RPMI7951 (cell line): ENCODE results near the gene SCN5A. TPM values are rescaled to one million over a fixed set of nuclear protein-coding genes. Genes with fewer than 3 reads are reported as not detected.
A peak's percentile ranks its signal among the peaks of the same experiment; 100 is the strongest.
"Not testable (repeated sequence)": the region's sequence is repeated elsewhere in the genome, so short reads cannot be mapped to it uniquely, and the experiment has no call there.

Experiments used
- DNase-seq: peaks from one replicate; pipeline ENCODE4 v3.0.0-alpha.2; 2012; ENCODE audit warnings: low read depth
- total RNA-seq: library from RNA; depleted of rRNA; stranded (reverse); fragments of >200 nt; shearing (Covaris generic); gene quantifications from 2 replicates; pipeline ENCODE4 v1.2.3, GENCODE V29; 2014

Gene SCN5A
- total RNA-seq, 1 experiment from 2014 or later = under 0.01 TPM

- peak; percentile 40 for DNase-seq
These were observed 70.3 kb downstream of the SCN5A start for GRCh38 chr3:38579141-38579540.

GRCh38 chr3:38578551-38578950 is 70.9 kb downstream of the SCN5A start:
- DNase-seq = no peak

GRCh38 chr3:38578081-38578475 is 71.4 kb downstream of the SCN5A start:
- no peak for DNase-seq

- DNase-seq = no peak
These were observed 72.0 kb downstream of the SCN5A start for GRCh38 chr3:38577371-38578080.

- DNase-seq = no peak
These were observed 72.7 kb downstream of the SCN5A start for GRCh38 chr3:38576526-38577370.

- DNase-seq = no peak
These were observed 73.4 kb downstream of the SCN5A start for GRCh38 chr3:38576131-38576525.

- no peak for DNase-seq
These were observed 74.1 kb downstream of the SCN5A start for GRCh38 chr3:38575279-38575843.

- DNase-seq = no peak
These were observed 74.8 kb downstream of the SCN5A start for GRCh38 chr3:38574411-38575278.

GRCh38 chr3:38573556-38573955 is 75.9 kb downstream of the SCN5A start:
- DNase-seq = no peak

- DNase-seq = no peak
These were observed 76.4 kb downstream of the SCN5A start for GRCh38 chr3:38573111-38573510.

- DNase-seq = no peak
These were observed 82.0 kb downstream of the SCN5A start for GRCh38 chr3:38567498-38567897.

- not testable (repeated sequence) for DNase-seq
These were observed 82.7 kb downstream of the SCN5A start for GRCh38 chr3:38566794-38567193.

GRCh38 chr3:38566215-38566528 is 83.3 kb downstream of the SCN5A start:
- no peak for DNase-seq

- no peak for DNase-seq
These were observed 83.9 kb downstream of the SCN5A start for GRCh38 chr3:38565339-38566214.

- DNase-seq = no peak
These were observed 84.7 kb downstream of the SCN5A start for GRCh38 chr3:38564631-38565338.

GRCh38 chr3:38563886-38564270 is 85.6 kb downstream of the SCN5A start:
- no peak for DNase-seq

GRCh38 chr3:38563070-38563885 is 86.2 kb downstream of the SCN5A start:
- no peak for DNase-seq

- DNase-seq = no peak
These were observed 87.0 kb downstream of the SCN5A start for GRCh38 chr3:38562467-38562925.

GRCh38 chr3:38561746-38562466 is 87.6 kb downstream of the SCN5A start:
- no peak for DNase-seq
